Measurements from ENCODE around the gene MT1HL1.
"Not testable (repeated sequence)": the region's sequence is repeated elsewhere in the genome, so short reads cannot be mapped to it uniquely, and the experiment has no call there.

Gene MT1HL1

DNA sequence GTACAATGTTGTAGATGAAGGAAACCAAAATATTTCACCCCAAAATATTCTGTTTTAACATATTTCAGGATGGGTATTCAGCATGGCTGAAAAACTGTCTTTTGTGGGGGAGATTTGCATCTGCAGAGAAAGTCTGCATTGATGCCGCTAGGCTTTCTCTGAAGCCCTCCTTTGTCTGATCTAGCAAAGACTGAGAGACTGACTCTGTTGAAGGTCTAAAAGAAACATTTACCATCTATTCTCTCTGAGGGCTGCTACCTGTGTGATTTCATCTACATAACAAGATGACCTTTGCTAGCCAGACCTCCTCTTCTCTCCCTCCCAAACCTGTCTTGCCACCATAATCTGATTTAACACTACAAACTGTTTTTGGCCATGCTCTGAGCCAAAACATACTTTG lies 12.4 kb upstream of the MT1HL1 start:
- no peak for DNase-seq (ENCODE audit: low read depth)

DNA sequence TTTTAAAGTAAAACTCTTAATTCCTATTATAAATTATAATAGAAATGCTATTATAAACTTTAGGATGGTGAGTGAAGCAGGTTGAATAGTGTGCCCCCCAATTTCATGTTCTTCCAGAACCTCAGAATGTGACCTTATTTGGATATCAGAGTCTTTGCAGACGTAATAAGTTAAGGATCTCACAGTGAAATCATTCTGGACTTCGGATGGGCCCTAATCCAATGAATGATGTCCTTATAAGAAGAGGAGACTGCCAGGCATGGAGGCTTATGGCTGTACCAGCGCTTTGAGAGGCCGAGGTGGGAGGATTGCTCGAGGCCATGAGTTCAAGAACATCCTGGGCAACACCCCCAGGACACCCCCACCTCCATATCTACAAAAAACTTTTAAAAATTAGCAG lies 9.4 kb upstream of the MT1HL1 start:
- no peak for DNase-seq (ENCODE audit: low read depth)

DNA sequence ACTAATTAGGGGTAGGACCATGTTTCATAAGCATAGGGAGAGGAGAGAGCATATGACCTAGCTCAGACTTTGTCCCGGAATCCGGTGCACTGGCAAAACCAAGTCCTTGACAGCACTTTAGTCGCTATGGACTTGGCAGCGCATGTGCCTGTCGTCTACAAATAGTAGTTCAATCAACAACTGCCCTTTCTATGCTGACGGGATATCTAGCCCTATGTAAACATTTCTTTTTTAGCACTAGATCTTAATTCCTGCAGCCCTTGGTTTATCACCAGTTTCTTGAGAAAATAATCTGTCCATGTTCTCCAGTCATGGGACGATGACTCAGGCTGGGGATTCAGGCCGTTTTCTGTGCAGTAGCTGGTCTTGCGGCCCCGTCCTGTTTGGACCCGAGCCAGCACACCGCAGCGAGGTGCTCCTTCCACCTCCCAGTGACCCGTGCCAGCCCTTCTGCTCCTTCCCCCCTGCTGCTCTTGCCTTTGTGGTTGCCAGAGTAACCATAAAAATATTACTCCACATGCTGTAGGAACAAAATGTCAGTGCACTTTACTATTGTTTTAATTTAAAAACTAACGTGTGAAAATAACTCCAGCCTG lies 8.6 kb upstream of the MT1HL1 start:
- peak; percentile 15 for DNase-seq (ENCODE audit: low read depth)

DNA sequence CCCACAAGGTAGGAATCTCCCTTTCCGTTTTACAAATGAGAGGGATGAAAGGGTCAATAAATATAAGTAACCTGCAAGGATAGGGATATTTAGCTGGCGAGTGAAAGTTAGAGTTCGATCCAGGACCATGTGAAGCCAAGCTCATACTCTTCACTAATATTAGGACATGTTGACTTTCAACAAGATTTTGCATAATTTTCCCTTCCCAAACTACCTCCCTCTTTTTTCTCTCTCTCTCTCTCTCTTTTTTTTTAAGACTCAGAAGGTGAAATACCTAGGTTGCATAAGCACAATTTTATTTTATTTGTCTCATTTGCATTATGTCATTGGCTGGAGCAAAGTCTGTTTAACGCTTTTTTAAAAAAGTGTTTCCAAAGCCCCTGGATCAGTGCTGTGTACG lies 8.1 kb upstream of the MT1HL1 start:
- no peak for DNase-seq (ENCODE audit: low read depth)

DNA sequence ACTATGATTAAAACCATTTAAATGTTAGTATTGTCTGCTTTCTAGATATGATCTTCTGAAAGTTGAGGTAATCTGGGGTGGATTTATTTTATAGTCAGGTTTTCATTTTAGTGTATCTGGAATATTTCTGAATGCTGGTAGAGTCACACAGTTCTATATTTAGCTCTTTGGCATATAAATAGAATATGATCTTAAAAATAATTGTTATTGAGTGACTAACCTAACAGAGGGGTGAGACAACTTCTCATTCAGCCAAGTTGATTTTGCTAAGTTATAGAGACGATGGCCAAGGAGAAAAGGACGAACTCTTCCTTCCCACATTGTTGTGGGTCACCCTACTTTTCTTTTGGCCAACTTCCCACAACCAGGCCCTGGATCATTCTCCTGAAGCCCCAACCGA lies 7.2 kb upstream of the MT1HL1 start:
- no peak for DNase-seq (ENCODE audit: low read depth)

GRCh38 chr1:237009611-237010010 lies 5.4 kb upstream of the MT1HL1 start:
- no peak for DNase-seq (ENCODE audit: low read depth)

GRCh38 chr1:237007147-237007881 lies 3.1 kb upstream of the MT1HL1 start:
- DNase-seq (ENCODE audit: low read depth) = no peak

- DNase-seq (ENCODE audit: low read depth) = no peak
Measured at GRCh38 chr1:237005674-237006073, 1.4 kb upstream of the MT1HL1 start.

DNA sequence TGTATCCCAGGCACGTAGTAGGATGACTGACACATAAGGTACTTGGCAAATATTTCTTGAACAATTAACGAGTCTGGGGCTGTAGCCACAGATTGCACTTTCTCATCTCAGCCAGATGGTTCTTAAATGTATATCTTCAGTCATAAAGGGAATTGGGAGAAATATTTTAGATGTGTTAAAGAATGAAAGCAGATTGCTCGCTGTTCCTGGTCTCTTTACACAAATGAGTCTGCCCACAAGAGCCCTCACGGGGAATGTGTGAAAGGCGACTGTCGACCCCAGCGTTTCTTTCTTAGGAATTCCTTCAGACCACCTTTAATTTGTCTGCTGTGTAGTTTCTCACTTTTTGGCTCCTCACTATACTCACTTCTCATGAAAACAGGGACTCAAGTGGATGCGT lies 725 bp downstream of the MT1HL1 start:
- DNase-seq (ENCODE audit: low read depth) = no peak

DNA sequence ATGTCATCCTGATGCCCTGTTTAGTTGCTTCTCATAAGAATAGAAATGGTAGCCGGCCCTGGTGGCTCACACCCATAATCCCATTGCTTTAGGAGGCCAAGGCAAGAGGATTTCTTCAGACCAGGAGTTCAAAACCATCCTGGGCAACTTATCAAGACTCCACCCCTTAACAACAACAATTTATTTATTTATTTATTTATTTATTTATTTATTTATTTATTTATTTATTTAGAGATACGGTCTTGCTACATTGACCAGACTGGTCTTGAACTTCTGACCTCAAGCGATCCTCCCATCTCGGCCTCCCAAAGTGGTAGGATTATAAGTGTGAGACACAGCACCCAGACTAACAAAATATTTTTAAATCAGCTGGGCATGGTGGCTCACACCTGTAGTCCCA lies 4.0 kb downstream of the MT1HL1 start:
- no peak for DNase-seq (ENCODE audit: low read depth)

DNA sequence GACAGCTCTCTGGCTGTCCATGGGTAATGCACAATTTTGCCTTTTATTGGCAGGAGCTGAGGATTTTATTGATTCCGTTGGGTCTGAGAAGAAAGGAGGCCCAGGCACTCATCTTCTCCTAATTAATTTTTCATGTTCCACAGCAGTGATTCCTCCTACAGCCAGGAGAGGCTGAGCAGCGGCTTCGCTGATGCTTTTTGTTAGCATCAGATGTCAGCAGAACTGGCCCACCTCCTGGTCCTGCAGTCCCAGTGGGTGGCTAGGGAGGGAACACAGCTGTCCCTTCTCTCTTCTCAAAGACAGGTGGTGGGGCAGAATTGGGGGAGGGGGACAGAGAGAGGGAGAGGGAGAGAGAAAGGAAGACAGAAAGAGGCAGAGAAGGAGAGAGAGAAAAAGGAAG lies 5.7 kb downstream of the MT1HL1 start:
- DNase-seq (ENCODE audit: low read depth) = no peak

DNA sequence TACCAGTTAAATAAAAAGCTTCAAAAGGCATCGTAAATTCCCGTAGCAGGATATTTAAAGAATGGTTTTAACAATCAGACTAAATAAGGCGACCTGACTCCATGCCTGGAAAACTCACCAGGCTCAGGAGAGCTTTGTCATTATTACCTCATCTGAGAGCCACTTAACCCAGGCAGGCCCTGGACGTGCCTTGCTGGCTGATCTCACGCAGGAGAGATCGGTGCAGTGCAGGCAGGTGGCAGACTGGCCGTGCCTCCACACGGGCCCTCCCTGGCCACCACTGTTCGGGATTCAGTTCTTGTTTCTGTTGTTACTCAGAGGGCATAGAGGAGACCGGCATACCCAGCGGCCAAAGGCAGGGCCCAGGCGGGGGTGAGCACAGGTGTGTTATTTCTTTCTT lies 6.4 kb downstream of the MT1HL1 start:
- DNase-seq (ENCODE audit: low read depth) = no peak

DNA sequence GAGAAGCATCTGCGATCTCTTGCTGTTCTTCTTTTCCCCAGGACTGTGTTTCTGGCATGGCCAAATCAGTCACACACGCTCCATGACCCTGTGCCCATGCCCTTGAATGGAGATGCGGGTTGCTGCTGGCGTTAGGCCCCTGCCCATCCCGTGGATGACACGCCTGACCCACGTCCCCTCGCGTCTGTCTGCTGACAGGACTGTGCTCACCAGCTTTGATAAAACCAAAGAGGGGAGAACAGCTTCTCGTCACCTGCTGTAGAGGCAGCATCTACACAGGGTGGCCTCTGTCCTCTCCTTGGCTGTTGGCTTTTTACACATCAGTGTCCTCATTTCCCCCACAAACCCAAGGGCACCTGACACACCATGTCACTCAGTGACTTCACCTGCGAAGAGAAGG lies 6.9 kb downstream of the MT1HL1 start:
- DNase-seq (ENCODE audit: low read depth) = no peak

- no peak for DNase-seq (ENCODE audit: low read depth)
Measured at GRCh38 chr1:236994450-236994849, 9.8 kb downstream of the MT1HL1 start.

- no peak for DNase-seq (ENCODE audit: low read depth)
Measured at GRCh38 chr1:236992449-236992848, 11.8 kb downstream of the MT1HL1 start.

- DNase-seq (ENCODE audit: low read depth) = no peak
Measured at GRCh38 chr1:236990052-236990445, 14.2 kb downstream of the MT1HL1 start.

- DNase-seq (ENCODE audit: low read depth) = no peak
Measured at GRCh38 chr1:236989290-236990051, 14.8 kb downstream of the MT1HL1 start.

GRCh38 chr1:236983818-236984217 lies 20.4 kb downstream of the MT1HL1 start:
- DNase-seq (ENCODE audit: low read depth) = no peak

DNA sequence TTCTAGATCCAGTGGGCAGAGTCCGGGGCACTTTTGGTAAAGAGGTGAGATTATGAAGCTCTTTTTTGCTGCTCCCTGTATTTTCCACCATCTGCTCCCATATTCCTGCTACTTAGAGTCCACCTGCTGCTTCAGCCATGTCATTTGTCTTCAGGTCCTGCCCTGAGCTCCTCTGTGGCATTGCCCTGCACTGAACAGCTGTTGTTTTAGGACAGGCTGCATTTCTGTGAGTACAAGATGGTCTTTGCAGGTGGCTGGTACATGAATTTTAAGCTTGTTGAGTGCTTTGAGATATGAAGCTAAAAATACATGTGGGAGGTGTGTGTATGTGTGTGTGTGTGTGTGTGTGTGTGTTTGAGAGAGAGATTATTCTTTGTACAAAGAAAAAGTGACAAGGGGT lies 21.9 kb downstream of the MT1HL1 start:
- DNase-seq (ENCODE audit: low read depth) = no peak

- not testable (repeated sequence) for DNase-seq (ENCODE audit: low read depth)
Measured at GRCh38 chr1:236981431-236981830, 22.8 kb downstream of the MT1HL1 start.

DNA sequence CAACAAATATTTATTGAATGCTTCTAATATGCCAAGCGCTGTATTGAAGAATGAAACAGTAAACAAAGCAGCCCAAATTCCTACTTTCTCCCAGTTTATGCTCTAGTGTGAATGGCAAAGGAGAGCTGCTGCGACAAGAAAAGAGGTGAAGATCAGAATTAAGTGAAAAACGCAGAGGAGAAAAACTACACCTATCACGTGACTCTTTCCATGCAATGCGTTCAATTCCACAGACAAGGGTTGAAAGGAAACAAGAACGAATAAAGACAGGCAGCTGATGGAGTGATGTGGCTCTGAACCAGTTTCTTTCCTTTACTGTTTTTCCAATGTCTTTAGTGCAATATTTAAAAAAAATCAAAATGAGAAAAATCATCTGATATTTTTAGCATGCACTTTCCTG lies 23.6 kb downstream of the MT1HL1 start:
- no peak for DNase-seq (ENCODE audit: low read depth)

- no peak for DNase-seq (ENCODE audit: low read depth)
Measured at GRCh38 chr1:236979149-236979900, 24.9 kb downstream of the MT1HL1 start.

- no peak for DNase-seq (ENCODE audit: low read depth)
Measured at GRCh38 chr1:236978740-236979139, 25.5 kb downstream of the MT1HL1 start.
